HG03196 (cell line): ENCODE data around the gene LCE2B.

ENCODE experiments used
- ATAC-seq: cut with Tn5 transposase; IDR thresholded peaks from one replicate; pipeline ENCODE4 v1.9.1; 2021; ENCODE audit not compliant: unreplicated experiment

Gene LCE2B

DNA sequence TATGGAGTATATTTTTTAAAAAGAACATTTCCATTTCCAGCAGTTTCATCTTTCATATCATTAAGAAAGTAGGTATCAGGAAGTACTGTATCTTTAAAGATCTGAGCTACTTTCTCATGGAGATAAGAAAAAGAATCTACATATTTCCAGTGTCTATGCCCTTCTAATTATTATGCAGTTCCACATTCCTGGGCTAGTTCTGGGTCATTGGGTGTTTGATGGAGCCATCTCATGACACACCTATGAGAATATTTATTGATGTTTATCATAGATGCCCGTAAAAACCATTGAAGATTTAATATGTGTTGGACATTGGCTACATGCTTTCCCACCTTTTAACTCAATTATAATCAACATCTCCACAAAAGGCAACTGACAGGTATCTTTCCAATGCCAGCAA lies 43.1 kb downstream of the LCE2B start:
- ATAC-seq = no peak

DNA sequence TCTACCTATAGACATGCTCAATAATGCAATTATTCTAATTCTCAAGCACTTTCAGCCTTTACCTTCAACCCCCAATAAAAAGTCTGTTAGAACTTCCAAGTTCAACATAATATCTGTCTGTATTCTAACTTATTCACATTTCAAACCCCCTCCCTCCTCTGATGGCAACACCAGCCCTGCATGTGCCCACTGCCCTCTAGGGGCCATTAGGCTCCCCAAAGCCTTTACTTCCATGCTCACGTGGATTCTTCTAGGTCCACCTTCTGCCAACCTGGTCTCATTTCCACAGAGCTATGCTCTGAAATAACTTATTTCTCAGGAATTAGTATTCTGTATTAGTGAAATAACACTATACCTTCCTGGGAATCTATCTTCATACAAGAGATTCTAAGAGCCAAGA lies 49.7 kb downstream of the LCE2B start:
- ATAC-seq = no peak
